ENCODE measurements around the gene STAT5A.
"Not testable (repeated sequence)": the region's sequence is repeated elsewhere in the genome, so short reads cannot be mapped to it uniquely, and the experiment has no call there.

GRCh38 chr17:42297775-42298174 lies 9.5 kb downstream of the STAT5A start:
- TF ChIP-seq CTCF (IDR thresholded peaks at IDR 0.05; ENCODE audit: poor library complexity, severe bottlenecking); RAD21 (conservative IDR thresholded peaks at IDR 0.05): not testable (repeated sequence)
